ENCODE data around the gene CEP44. TPM values are rescaled to one million over a fixed set of nuclear protein-coding genes. Genes with fewer than 3 reads are reported as not detected.

CEP44 gene
- total RNA-seq, 1 donor from 2014 or later: 17.4 TPM

GRCh38 chr4:174275101-174275500 is 8.6 kb upstream of the CEP44 start:
- H3K36me3 ChIP-seq: no peaks in the 10 kb centered on the region
- TF ChIP-seq, protein P1, sequence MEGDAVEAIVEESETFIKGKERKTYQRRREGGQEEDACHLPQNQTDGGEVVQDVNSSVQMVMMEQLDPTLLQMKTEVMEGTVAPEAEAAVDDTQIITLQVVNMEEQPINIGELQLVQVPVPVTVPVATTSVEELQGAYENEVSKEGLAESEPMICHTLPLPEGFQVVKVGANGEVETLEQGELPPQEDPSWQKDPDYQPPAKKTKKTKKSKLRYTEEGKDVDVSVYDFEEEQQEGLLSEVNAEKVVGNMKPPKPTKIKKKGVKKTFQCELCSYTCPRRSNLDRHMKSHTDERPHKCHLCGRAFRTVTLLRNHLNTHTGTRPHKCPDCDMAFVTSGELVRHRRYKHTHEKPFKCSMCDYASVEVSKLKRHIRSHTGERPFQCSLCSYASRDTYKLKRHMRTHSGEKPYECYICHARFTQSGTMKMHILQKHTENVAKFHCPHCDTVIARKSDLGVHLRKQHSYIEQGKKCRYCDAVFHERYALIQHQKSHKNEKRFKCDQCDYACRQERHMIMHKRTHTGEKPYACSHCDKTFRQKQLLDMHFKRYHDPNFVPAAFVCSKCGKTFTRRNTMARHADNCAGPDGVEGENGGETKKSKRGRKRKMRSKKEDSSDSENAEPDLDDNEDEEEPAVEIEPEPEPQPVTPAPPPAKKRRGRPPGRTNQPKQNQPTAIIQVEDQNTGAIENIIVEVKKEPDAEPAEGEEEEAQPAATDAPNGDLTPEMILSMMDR (IDR thresholded peaks at IDR 0.05): no peak
- TF ChIP-seq POLR2AphosphoS5 (IDR thresholded peaks at IDR 0.05; ENCODE audit: insufficient read depth in 1 of 2, low read depth in 1 of 2) (no peak), POLR2A (IDR thresholded peaks at IDR 0.05) (no peak)
- no peak overlapping the region for H3K27ac ChIP-seq
- H3K4me1 ChIP-seq: peaks cover 6% of the 10 kb centered on the region
- H3K4me3 ChIP-seq: no peak overlapping the region
- H3K9me3 ChIP-seq: no peaks in the 10 kb centered on the region
- H3K27me3 ChIP-seq: no peaks in the 10 kb centered on the region
- DNase-seq (ENCODE audit: extremely low spot score in 2 of 2): no peak
- intact Hi-C loops (cut with DNase I): no loop called here

DNA sequence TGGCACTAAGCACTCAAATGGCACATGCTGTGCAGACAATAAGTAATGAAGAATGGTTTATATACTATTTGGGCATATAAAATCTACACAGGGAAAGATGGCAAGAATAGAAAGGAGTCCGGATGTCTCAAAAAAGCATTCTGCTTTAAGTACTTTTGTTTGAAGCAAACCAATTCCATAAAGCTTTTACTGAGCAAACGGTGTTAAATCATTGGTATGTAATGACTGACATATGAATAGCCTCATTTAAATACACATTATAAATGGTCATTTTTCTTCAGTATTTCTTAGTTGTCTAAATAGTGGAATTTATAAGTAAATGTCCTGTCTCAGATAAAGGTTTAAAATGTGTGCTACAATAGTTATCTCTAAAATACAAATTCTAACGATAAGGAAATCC is 6.3 kb upstream of the CEP44 start:
- H3K27ac ChIP-seq: no peak overlapping the region
- TF ChIP-seq POLR2A (IDR thresholded peaks at IDR 0.05) (no peak), POLR2AphosphoS5 (IDR thresholded peaks at IDR 0.05; ENCODE audit: insufficient read depth in 1 of 2, low read depth in 1 of 2) (no peak)
- TF ChIP-seq, protein P1 (IDR thresholded peaks at IDR 0.05): no peak
- H3K4me1 ChIP-seq: peaks cover 26% of the 10 kb centered on the region
- intact Hi-C loops (cut with DNase I): no loop called here
- H3K27me3 ChIP-seq: no peaks in the 10 kb centered on the region
- no peaks in the 10 kb centered on the region for H3K36me3 ChIP-seq
- no peaks in the 10 kb centered on the region for H3K9me3 ChIP-seq
- no peak for DNase-seq (ENCODE audit: extremely low spot score in 2 of 2)
- H3K4me3 ChIP-seq: no peak overlapping the region

GRCh38 chr4:174278467-174278866 is 5.2 kb upstream of the CEP44 start:
- no peak overlapping the region for H3K27ac ChIP-seq
- no peaks in the 10 kb centered on the region for H3K36me3 ChIP-seq
- no peak overlapping the region for H3K4me3 ChIP-seq
- peaks cover 29% of the 10 kb centered on the region for H3K4me1 ChIP-seq
- intact Hi-C loops (cut with DNase I): no loop called here
- no peaks in the 10 kb centered on the region for H3K27me3 ChIP-seq
- H3K9me3 ChIP-seq: no peaks in the 10 kb centered on the region
- TF ChIP-seq, protein P1 (IDR thresholded peaks at IDR 0.05): no peak
- TF ChIP-seq POLR2A (IDR thresholded peaks at IDR 0.05): no peak
- no peak for TF ChIP-seq POLR2AphosphoS5 (IDR thresholded peaks at IDR 0.05; ENCODE audit: insufficient read depth in 1 of 2, low read depth in 1 of 2)
- DNase-seq (ENCODE audit: extremely low spot score in 2 of 2): no peak

DNA sequence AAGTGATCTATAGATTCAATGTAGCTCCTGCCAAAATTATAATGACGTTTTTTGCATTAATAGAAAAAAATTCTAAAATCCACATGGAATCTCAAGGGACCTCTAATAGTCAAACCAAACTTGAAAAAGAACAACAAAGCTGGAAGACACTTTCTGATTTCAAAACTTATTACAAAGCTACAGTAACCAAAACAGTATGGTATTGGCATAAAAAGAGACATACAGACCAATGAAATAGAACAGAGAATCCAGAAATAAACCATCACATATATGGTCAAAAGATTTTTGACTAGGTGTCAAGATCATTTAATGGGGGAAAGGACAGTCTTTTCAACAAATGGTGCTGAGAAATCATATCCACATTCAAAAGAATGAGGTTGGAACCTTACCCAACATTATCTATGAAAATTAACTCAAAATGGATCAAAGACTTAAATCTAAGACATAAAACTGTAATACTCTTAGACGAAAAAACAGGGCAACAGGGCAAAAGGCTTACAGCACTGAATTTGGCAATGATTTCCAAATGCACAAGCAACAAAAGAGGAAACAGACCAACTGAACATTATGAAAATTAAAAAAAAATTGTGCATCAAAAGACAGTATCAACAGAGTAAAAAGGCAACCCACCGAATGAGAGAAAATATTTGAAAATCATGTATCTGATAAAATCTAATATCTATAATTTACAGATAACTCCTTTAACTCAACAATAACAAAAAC is 4.1 kb upstream of the CEP44 start:
- H3K27me3 ChIP-seq: no peaks in the 10 kb centered on the region
- peaks cover 33% of the 10 kb centered on the region for H3K4me1 ChIP-seq
- no peak overlapping the region for H3K4me3 ChIP-seq
- intact Hi-C loops (cut with DNase I): no loop called here
- H3K36me3 ChIP-seq: no peaks in the 10 kb centered on the region
- no peaks in the 10 kb centered on the region for H3K9me3 ChIP-seq
- H3K27ac ChIP-seq: no peak overlapping the region
- no peak for DNase-seq (ENCODE audit: extremely low spot score in 2 of 2)
- TF ChIP-seq POLR2AphosphoS5 (IDR thresholded peaks at IDR 0.05; ENCODE audit: insufficient read depth in 1 of 2, low read depth in 1 of 2) (no peak), POLR2A (IDR thresholded peaks at IDR 0.05) (no peak)
- TF ChIP-seq, protein P1 (IDR thresholded peaks at IDR 0.05): no peak

GRCh38 chr4:174281182-174281737 is 2.5 kb upstream of the CEP44 start:
- Histone ChIP-seq H3K4me3 (no peak overlapping the region), H3K9me3 (no peaks in the 10 kb centered on the region), H3K27me3 (no peaks in the 10 kb centered on the region), H3K4me1 (peaks cover 45% of the 10 kb centered on the region), H3K27ac (no peak overlapping the region), H3K36me3 (no peaks in the 10 kb centered on the region)
- intact Hi-C loops (cut with DNase I): no loop called here
- TF ChIP-seq, protein P1 (IDR thresholded peaks at IDR 0.05): no peak
- TF ChIP-seq POLR2A (IDR thresholded peaks at IDR 0.05) (no peak), POLR2AphosphoS5 (IDR thresholded peaks at IDR 0.05; ENCODE audit: insufficient read depth in 1 of 2, low read depth in 1 of 2) (no peak)
- DNase-seq (ENCODE audit: extremely low spot score in 2 of 2): no peak
